Neutrophil (primary cell): Measurements from ENCODE around the gene GPRIN2.

Source experiments
- H3K27ac ChIP-seq: fragments of 200-600 bp; sonication (generic); 2 replicates; pipeline ENCODE4 v1.5.1; 2016; ENCODE audit warnings: mild to moderate bottlenecking, moderate library complexity
- H3K27me3 ChIP-seq: fragments of 200-600 bp; sonication (generic); 2 replicates; pipeline ENCODE4 v1.6.0; 2016; ENCODE audit warnings: mild to moderate bottlenecking
- H3K36me3 ChIP-seq: fragments of 200-600 bp; sonication (generic); 2 replicates; pipeline ENCODE4 v1.5.1; 2017
- H3K4me1 ChIP-seq, 2 experiments: fragments of 200-600 bp in 1 of 2; sonication (generic) in 1 of 2; 1 replicate in 1 of 2; 2 replicates in 1 of 2; pipeline versions ENCODE4 v1.5.1 to v1.6.1; 2013 to 2016; ENCODE audit warnings: low read depth in 1 of 2, low read length in 1 of 2, mild to moderate bottlenecking in 1 of 2, moderate library complexity in 1 of 2; ENCODE audit not compliant: control insufficient read depth in 1 of 2, insufficient read depth in 1 of 2
- H3K4me3 ChIP-seq, 2 experiments: fragments of 200-600 bp in 1 of 2; sonication (generic) in 1 of 2; 1 replicate in 1 of 2; 2 replicates in 1 of 2; pipeline ENCODE4 v1.5.1; 2013 to 2016; ENCODE audit warnings: low read depth in 1 of 2, low read length in 1 of 2, mild to moderate bottlenecking in 1 of 2, moderate library complexity in 1 of 2
- H3K9me3 ChIP-seq: fragments of 200-600 bp; sonication (generic); 2 replicates; pipeline ENCODE4 v1.5.1; 2016
- TF ChIP-seq, protein P1 (sequence below): fragments of 200-600 bp; sonication (generic); IDR thresholded peaks from 2 replicates; pipeline ENCODE4 v1.5.1; 2016; ENCODE audit warnings: antibody characterized with exemption

The GPRIN2 gene

DNA sequence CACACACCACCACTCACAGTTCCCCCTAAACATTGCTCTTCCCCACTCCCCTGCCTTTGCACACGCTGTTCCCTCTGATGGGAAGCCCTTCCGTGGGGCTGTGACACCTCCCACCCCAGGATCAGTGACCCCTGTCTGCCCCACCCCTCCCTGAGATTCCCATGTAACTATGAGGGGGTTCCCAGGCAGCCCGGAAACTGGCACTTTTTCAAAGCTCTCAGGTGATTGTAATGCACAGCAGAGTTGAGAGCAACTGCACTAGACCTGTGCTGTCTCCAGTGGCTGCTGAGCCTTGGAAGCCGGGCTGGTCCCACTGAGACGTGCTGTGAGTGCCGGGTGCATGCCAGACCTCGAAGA is 29.8 kb downstream of the GPRIN2 start:
- no peaks in the 10 kb centered on the region for H3K36me3 ChIP-seq
- H3K9me3 ChIP-seq, result no peaks in the 10 kb centered on the region
- H3K27ac ChIP-seq, result no peak overlapping the region
- peaks cover 14% of the 10 kb centered on the region for H3K27me3 ChIP-seq
- TF ChIP-seq, protein P1, sequence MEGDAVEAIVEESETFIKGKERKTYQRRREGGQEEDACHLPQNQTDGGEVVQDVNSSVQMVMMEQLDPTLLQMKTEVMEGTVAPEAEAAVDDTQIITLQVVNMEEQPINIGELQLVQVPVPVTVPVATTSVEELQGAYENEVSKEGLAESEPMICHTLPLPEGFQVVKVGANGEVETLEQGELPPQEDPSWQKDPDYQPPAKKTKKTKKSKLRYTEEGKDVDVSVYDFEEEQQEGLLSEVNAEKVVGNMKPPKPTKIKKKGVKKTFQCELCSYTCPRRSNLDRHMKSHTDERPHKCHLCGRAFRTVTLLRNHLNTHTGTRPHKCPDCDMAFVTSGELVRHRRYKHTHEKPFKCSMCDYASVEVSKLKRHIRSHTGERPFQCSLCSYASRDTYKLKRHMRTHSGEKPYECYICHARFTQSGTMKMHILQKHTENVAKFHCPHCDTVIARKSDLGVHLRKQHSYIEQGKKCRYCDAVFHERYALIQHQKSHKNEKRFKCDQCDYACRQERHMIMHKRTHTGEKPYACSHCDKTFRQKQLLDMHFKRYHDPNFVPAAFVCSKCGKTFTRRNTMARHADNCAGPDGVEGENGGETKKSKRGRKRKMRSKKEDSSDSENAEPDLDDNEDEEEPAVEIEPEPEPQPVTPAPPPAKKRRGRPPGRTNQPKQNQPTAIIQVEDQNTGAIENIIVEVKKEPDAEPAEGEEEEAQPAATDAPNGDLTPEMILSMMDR, result no peak
- no peaks in the 10 kb centered on the region for H3K4me1 ChIP-seq
- no peak overlapping the region for H3K4me3 ChIP-seq

DNA sequence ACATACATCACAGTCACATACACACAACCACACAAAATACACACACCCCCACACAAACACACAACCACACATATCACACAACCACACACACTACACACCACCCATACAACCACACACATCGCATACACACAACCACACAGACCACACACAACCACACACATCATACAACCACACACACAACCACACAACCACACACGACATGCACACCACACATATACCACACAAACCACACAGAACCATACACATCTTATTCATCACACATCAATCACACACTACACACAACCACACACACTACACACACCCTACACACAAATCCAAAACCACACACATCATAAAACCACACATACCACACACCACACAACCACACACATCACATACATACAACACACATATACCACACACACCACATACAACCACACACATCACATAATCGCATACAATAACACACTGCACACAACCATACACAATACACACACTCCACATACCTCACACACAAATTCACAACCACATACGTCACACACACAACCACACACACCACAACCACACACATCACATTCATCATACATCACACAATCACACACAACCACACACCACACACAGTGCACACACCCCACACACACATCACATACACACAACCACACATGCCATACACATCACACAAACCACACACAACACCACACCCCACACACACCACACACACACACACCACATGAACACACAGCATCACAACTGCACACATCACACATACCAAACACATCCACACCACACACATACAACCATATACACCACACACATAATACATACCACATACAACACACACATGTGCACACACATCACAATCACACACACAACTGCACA is 30.4 kb downstream of the GPRIN2 start:
- Histone ChIP-seq H3K27me3 (peaks cover 11% of the 10 kb centered on the region), H3K27ac (no peak overlapping the region), H3K9me3 (no peaks in the 10 kb centered on the region), H3K4me3 (no peak overlapping the region), H3K4me1 (no peaks in the 10 kb centered on the region), H3K36me3 (no peaks in the 10 kb centered on the region)
- TF ChIP-seq, protein P1, result no peak

DNA sequence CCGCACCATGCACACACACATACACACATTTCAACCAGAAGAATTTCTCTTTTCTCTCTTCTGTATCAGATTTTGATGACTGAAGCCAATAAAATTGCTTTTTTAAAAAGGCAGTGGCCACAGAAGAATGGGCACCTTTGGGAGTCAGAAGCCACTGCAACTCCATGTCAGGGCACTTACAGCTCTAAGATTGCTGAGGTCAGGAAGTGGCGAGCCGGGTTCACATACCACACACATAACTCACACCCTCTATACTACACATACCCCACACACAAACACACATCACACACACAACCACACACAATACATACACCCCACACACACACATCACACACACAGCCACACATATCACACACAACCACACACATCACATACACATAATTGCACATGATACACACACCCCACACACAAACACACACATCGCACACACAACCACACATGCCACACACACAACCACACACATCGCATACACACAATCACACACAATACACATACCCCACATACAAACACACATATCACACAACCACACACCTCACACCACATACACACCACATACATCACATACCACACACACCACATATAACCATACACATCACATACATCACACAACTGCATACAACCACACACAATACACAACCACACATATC is 31.2 kb downstream of the GPRIN2 start:
- Histone ChIP-seq H3K4me3 (no peak overlapping the region), H3K36me3 (no peaks in the 10 kb centered on the region), H3K27me3 (peaks cover 5% of the 10 kb centered on the region), H3K4me1 (no peaks in the 10 kb centered on the region), H3K9me3 (no peaks in the 10 kb centered on the region), H3K27ac (no peak overlapping the region)
- TF ChIP-seq, protein P1, result no peak

DNA sequence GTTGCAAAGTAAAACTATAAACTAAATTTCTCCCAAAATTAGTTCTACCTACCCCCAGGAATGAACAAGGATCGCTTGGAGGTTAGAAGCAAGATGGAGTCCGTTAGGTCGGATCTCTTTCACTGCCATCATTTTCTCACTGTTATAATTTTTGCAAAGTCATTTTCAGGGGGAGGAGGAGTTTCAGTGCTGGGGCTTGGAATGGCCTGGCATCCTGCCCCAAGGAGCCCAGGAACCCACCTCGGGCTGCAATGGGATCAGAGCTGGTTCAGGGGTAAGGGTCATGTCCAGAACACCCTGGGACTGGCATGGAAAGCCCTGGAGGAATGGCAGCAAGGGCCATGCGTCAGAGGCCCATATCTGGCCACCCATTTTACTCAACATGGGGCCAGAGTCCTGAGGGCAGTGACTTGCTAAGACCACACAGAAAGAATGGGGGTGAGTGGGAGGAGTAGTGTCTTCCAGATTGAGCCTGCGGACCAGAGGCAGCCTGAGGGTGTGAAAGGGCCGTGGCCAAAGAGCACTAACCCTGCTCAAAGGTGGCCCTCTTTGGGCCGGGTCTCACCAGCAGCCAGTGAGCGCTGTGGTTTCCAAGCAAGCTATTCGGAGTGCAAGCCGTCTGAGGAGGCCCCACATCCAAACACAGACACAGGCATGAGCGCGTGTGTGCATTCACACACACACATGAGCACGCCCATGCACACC is 31.8 kb downstream of the GPRIN2 start:
- no peak overlapping the region for H3K27ac ChIP-seq
- no peaks in the 10 kb centered on the region for H3K4me1 ChIP-seq
- no peaks in the 10 kb centered on the region for H3K9me3 ChIP-seq
- no peaks in the 10 kb centered on the region for H3K36me3 ChIP-seq
- H3K27me3 ChIP-seq, result no peaks in the 10 kb centered on the region
- H3K4me3 ChIP-seq, result no peak overlapping the region
- TF ChIP-seq, protein P1, result no peak

DNA sequence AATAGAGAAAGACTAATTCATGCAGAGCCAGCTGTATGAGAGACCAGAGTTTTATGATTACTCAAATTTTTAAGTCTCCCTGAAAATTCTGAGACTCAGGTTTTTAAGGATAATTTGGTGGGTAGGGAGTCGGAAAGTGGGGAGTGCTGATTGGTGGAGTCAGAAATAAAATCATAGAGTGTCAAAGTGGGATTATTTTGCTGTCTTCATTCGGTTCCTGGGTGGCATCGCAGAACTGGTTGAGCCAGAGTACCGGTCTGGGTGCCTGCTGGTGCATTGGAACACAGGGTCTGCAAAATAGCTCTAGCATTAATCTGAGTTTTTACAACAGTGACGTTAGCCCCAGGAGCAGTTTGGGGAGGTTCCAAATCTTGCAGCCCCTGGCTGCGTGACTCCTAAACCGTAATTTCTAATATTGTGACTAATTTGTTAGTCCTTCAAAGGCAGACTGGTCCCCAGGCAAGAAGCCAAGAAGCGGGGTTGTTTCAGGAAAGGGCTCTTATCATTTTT is 32.4 kb downstream of the GPRIN2 start:
- Histone ChIP-seq H3K4me3 (no peak overlapping the region), H3K9me3 (no peaks in the 10 kb centered on the region), H3K27me3 (no peaks in the 10 kb centered on the region), H3K4me1 (no peaks in the 10 kb centered on the region), H3K27ac (no peak overlapping the region), H3K36me3 (no peaks in the 10 kb centered on the region)
- TF ChIP-seq, protein P1, result no peak
